ENCODE data around the gene PCGF1.
"Not testable (repeated sequence)": the region's sequence is repeated elsewhere in the genome, so short reads cannot be mapped to it uniquely, and the experiment has no call there.

PCGF1 gene

DNA sequence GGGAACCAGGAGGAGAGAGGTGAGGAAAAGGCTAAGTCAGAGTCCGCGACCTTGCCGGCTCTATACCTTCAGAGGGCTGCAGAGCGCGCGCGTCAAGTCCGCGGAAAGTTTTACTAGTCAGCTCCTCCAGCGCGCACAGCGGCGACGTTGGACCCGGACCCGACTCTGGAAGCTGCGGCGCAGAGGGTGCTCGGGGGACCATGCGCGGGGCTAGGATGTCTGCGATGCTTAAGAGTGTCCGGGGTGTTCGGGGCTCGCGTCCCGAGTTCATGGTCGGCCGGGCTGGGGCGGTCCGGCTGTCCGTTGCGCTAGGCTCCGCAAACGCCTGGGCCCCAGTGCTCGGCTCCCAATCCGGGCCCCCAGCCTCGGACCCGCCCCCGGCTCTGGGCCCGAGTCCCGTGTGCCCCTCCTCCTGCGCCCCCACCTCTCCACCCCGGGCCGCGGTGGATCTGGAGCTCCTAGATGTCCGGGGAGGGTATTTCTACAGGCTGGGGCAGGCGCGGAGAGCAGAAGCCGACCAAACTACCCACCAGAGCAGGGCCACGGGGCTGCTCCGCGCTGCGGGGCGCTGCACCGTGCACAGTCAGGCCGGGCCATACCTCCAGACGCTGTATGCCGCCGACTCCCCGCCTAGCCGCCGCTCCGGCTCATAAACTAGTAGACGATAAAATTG lies 8.1 kb downstream of the PCGF1 start, which contains the start of gene LBX2:
Gene LBX2, minus strand, starts transcription at position 337 of the 673 bp plus-strand sequence. Its CDS starts 66 bp downstream, at position 271.
- peak; percentile 41 for DNase-seq (ENCODE audit: low read depth)

DNA sequence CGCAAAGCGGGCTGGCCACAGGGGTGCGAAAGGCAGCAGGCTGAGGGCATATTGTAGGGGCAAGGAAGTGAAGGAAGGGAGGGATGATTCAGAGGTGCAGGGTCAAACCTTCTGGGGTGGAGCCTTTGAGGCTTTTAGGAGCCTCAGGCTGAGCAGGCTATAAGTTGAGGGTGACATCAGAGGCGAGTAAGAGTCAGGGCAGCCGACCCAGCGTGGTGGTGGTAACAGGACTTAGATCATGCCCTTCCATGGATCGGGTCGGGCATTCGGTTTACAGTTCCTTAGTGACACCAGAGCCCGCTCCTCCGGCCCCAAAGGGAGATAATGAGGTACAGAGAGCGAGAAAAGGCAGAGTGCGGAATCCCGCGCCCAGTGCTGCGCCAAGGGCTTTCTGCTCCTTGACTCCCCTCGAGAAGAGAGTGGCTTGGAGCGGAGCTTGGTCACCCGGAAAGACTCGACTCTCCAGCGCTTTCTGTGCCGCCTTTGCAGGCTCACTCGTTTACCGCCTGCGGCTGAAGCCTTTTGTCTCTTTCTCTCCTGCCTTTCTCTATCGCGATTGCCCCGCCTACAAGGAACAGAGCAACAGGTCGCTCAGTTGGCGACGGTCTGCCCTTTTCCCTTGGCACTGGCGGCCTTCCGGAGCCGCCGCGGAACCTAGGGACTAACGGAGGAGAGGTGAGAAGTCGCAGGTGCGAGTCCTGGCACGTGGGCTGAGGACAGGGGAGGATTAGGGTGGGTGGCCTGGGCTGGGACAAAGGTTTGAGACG lies 8.8 kb downstream of the PCGF1 start:
- DNase-seq (ENCODE audit: low read depth): peak; percentile 83

GRCh38 chr2:74497777-74498499 lies 9.6 kb downstream of the PCGF1 start:
- DNase-seq (ENCODE audit: low read depth): no peak

DNA sequence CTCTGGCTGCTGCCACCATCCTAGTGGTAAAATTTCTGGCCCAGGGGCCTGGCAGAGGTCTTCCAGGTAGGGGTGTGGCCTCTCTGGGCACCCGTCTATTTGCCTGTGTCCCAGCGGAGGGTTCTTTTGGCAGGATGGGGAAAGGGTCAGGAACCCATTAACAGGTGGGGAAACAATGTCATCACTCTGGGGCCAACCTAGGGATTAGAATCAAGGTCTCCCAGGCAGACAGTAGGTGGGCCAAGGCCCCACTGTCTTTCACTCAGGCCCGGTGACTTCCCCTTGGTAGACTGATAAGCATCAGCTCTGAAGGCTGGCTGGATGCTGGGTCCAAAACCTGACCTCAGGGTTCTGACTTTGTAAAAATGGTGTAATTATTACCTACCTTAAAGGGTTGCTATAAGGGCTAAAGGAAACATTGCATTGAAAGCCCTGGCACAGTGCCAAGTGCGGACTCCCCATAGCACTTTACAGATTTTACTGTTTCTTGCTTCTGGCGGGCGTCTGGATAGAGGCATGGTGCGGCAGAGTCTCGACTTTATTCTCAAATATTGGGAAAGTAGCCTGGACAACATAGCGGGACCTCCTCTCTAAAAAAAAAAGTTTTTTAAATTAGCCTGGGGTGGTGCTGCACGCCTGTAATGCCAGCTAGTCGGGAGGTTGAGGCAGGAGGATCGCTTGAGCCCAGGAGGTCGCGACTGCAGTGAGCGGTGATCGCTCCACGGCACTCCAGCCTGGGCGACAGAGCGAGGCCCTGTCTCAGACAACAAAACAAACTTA lies 10.3 kb downstream of the PCGF1 start:
- DNase-seq (ENCODE audit: low read depth): no peak

GRCh38 chr2:74495440-74495839 lies 12.1 kb downstream of the PCGF1 start:
- DNase-seq (ENCODE audit: low read depth): no peak

DNA sequence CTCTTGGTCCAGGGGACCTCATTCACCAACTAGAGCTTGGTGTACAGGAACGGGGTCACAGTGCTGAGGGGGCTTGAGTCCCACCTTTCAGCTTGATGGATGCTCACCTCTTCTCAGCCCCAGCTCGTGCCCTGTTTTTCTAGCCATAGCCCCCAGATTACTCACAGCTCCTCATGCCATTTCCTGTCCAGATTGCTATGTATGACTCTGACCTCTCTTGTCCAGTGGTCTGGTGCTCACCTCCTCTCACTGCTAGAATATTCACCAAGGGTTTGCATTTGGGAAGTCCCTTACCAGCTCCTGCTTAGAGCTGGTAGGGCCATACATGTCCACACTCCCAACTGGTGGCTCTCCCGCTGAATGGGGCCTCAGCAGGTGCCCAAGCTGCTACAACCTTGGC lies 13.9 kb downstream of the PCGF1 start:
- peak; percentile 80 for DNase-seq (ENCODE audit: low read depth)

GRCh38 chr2:74491648-74492544 lies 15.6 kb downstream of the PCGF1 start:
- no peak for DNase-seq (ENCODE audit: low read depth)

DNA sequence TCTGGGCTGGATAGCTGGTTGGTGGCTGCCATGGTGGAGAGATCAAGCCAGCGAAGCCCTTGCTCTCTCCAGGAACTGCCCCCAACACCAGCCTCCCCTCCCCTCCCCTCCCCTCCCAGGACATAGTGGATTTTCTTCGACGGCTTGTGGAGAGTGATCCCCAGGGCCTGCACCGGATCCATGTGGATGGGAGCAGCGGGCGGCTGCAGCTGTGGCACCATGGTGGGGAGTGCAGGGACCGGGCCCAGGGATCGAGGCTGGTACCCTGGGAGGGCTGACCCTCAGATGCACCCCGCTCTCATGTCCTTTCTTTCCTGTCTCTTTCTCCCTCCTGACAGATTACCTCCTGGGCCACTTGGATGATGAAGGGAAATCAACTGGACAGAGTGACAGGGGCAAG lies 17.6 kb downstream of the PCGF1 start:
- no peak for DNase-seq (ENCODE audit: low read depth)

- no peak for DNase-seq (ENCODE audit: low read depth)
Observed at GRCh38 chr2:74488643-74489481, 18.6 kb downstream of the PCGF1 start.

- no peak for DNase-seq (ENCODE audit: low read depth)
Observed at GRCh38 chr2:74486141-74486540, 21.4 kb downstream of the PCGF1 start.

DNA sequence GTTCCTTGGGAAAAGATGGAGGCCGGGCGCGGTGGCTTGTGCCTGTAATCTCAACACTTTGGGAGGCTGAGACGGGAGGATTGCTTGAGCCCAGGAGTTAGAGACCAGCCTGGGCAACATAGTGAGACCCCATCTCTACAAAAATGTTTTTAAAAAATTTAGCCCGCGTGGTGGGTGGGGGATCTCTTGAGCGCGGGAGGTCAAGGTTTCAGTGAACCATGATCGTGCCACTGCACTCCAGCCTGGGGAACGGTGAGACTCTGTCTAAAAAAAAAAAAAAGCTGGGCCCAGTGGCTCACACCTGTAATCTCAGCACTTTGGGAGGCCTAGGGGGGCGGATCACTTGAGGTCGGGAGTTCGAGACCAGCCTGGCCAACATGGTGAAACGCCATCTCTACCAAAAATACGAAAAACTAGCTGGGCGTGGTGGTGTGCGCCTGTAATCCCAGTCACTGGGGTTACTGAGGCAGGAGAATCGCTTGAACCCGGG lies 23.8 kb downstream of the PCGF1 start:
- not testable (repeated sequence) for DNase-seq (ENCODE audit: low read depth)

DNA sequence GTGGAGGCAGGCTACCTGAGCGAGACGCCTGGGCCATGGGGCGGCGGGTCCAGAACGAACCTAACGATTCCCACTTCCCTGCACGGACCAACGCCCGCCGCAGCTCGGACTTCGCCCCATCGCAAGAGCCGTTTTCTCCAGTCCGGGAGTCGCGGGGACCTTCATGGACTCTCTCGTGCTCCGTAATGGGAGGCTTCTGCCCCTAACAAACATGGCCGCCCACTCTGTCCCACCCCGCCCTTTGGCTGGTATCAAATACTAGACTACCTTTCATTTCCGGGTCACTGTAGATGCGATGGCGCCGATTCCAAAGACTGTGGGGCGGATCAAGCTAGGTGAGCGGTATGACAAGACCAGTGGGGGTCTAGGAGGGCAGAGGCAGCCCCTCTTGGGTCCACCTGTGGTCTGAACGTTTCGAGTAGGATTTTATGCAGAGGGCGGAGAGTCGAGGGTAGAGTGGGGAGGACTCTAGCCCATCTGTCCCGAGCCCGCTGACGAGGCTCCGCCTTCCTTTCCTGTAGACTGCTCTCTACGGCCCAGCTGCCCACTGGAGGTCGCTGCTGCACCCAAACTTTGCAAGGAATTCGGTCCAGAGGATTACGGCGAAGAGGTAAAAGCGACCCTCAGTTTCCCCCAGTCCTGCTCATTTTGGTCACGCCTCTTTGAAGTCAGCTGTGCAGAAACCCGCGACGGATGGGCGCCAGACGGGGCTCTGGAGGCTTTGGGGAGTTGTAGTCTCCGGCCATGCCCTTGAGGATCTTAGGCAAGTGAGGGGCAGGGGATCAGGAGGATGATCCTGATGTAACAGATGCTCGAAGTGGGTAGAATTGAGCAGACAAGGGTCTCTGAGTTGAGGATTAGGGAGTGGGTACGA lies 24.5 kb downstream of the PCGF1 start, which contains the start of the genes CCDC142 and TTC31:
Gene CCDC142, minus strand, starts transcription at position 198 of the 874 bp plus-strand sequence. Its CDS starts 161 bp downstream, at position 37.
Gene TTC31, plus strand, starts transcription at position 281 of the 874 bp plus-strand sequence. Its CDS starts 15 bp downstream, at position 296.
- DNase-seq (ENCODE audit: low read depth): peak; percentile 96

DNA sequence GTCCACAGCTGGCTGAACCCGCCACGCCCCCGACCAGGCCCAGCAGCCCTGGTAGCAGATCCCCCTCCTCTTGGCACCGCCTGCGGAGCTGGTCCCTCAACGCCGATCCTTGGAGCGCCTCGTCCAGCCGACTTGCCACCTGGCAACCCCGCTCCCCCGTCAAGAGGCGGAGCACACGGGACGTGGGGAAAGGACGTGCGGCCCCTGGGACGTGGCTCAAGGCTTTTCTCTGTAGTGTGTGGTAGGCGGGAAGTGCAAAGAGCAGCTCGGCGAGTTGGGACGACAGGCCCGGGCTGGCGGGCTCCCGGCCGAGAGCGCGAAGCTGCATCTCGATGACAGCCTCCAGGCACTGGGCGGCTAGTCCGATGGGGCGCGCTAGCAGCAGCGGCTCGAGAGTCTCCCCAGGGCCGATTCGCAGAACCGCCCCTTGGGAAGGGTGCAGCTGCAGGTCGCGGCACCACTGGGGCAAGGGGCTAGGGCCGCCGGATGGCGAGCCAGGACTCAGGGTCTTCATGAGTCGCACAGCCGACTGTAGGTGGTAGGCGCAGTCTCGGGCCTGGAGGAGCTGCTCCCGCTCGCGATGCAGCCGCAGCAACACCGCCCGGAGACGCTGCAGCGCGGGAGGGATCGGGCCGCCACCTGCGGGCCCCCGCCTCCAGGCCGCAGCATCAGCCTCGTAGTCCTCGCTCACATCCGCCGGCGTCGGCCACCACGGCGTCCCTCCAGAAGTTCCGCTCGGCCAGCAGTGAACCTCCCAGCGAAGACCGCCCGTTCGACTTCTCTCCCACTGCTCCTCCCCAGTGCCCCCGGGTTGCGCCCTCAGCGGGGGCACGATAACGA lies 25.3 kb downstream of the PCGF1 start:
- peak; percentile 68 for DNase-seq (ENCODE audit: low read depth)

DNA sequence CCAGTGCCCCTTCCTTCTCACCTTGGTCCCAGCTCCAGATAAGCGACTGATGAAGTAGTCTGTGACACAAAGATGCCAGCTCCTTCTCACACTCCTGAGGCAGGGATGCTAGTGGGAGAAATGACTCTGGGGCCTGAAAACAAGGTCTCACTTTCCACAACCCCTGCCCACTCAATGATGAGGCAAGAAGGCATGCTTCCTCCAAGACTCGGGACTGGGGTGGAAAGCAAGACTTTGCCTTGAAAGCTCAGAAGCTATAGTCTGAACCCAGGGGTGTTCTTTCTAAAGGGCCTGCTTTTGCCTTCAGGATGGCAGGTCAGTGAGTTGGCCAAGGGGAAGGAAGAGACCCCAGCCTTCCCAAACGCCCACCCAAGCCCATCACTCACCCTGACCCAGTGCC lies 26.1 kb downstream of the PCGF1 start:
- DNase-seq (ENCODE audit: low read depth): no peak

DNA sequence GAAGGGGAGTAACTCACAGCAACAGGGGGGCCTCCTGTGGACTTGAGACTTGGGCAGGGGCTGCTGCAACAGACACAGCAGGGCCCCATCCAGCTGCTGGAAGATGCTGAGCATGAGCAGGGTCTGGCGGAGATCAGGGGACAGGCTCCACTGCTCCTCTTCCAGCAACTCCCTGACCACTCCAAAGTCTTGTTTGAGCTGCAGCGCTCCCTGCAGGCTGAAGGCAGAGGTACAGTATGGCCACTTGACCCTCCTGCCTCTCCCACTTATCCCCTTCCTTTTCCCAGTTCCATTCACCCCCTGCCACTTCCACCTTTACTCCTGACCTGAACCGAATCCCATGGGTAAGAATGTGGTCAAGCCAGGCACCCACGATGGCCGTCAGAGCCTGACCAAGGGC lies 32.6 kb downstream of the PCGF1 start:
- peak; percentile 32 for DNase-seq (ENCODE audit: low read depth)

GRCh38 chr2:74474481-74474880 lies 33.0 kb downstream of the PCGF1 start:
- no peak for DNase-seq (ENCODE audit: low read depth)

- DNase-seq (ENCODE audit: low read depth): no peak
Observed at GRCh38 chr2:74472945-74473258, 34.6 kb downstream of the PCGF1 start.
